A172 (cell line): Measurements from ENCODE around the gene PTPRM. TPM values are rescaled to one million over a fixed set of nuclear protein-coding genes. Genes with fewer than 3 reads are reported as not detected.

Source experiments
- DNase-seq: peaks from one replicate; pipeline ENCODE4 v3.0.0-alpha.2; 2015; ENCODE audit warnings: low spot score
- total RNA-seq: library from RNA; depleted of rRNA; stranded (reverse); fragments of >200 nt; shearing (Covaris generic); gene quantifications from 2 replicates; pipeline ENCODE4 v1.2.3, GENCODE V29; 2014

PTPRM gene
- total RNA-seq, 1 experiment from 2014 or later, result 26.4 TPM

DNA sequence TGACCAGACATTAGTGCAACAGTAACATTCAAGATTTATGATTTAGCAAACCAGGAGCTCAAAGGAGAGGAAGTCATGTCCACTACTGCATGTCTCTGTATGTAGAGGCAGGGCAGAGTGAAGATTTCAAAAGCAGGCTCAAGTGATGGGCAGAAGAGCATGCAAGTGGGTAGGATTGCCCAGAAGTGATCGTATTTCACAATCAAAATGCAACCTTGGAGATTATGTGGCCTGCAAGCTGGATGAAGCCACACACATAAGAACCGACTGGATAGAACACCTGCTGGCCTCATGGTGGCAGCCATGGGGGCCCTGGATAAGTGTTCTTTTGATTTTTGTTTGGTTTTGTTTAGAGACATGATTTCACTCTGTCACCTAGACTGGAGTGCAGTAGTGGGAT is 755.4 kb downstream of the PTPRM start:
- DNase-seq, result no peak

DNA sequence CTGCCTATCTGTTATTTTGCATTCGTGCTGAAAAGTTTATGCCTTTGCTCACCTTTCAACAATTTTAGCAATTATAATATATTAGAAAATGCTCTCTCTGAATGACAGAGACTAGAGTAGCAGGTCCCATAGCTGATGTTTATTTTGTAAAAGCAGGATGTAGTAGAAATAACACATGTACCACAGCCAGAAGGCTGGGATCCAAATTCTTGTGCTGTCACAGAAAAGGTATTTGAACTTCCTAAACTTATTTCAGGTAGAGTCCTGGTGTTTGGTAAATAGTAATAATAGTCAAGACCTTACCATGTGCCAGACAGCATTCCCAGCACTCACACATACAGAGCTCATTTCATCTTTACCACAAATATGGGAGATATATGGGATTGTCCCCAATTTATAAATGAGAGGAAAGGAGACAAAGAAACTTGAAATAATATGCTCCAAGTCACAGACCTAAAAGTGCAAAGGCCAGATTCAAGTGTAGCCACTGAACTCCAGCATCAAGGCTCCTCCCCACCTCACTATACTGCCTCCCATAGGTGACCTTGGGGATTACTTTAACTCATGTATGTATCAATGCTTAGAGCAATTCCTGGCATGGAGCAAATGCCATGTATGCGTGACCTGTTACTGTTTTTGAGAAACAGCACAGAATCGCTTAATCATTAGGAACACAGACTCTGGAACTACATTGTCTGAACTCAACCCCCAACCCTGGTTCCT is 757.4 kb downstream of the PTPRM start:
- DNase-seq, result no peak

DNA sequence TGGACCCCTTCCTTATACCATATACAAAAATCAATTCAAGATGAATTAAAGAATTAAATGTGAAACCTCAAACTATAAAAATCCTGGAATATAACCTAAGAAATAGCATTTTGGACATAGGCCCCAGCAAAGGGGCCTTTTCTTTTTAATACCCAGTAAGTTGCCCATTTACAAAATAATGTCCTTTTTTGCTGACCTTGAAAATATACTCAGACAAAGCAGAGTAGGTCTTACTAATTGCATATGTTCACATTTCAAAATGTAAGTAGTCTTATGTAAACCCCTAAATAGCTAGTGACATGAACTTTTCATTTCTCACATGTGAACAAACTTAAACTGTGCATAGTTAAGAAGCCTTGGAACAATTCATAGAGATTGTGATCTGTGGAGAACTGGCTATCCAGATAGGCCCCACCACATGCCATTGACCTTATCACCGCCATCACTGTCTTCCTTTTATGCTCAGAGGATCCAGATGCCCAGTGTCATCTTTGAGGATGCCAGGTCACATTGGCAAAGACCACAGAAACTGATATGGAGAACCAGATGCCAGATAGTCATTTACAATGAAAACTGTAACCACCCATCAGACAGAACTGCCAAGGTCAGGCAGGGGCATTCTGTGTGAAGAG is 759.8 kb downstream of the PTPRM start:
- DNase-seq, result no peak

DNA sequence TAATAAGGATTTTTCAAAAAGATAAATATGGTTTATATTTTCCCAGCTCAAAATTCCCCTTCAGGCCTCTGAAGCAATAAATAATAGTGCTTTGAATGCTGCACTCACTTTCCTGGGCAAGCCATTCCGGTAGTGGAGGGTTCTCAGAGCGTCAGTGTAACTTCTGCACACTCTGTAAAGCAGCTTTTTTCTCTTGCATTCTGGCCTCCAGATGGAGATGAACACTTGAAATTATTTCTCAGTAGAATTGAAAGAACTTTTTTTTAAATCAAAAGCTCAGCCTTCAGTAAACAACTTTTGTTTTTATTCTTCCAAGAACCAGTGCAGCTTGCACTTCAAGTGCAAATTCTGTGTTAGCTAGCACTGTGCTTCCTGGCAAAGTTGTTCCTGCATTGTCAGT is 761.0 kb downstream of the PTPRM start:
- DNase-seq, result no peak

DNA sequence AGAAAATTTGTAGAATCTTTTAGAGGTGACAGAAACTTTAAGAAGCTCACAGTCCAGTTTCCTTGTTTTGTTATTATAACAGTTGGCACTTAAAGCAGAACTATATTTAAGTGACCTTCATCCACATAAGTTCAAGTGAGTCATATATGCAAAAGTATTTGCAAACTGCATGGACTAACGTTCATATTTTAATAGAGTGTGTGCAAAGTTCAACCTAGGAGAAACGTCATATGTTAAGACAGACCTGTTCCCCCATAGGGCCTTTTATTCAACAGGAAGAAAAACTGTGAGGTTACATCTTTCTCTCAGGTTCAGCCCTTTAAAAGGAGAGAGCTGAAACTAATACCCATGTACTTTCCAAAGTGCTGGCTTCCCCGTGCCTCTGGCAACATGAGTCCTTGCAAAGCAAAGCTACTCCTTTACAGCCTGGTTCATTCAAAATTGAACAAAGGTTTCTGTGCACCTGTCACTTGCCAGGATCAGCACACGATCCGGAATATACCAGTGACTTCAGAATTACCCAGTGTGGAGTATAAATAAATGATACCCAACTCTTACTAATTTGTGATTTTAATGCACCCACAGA is 762.2 kb downstream of the PTPRM start:
- DNase-seq, result peak; percentile 18

DNA sequence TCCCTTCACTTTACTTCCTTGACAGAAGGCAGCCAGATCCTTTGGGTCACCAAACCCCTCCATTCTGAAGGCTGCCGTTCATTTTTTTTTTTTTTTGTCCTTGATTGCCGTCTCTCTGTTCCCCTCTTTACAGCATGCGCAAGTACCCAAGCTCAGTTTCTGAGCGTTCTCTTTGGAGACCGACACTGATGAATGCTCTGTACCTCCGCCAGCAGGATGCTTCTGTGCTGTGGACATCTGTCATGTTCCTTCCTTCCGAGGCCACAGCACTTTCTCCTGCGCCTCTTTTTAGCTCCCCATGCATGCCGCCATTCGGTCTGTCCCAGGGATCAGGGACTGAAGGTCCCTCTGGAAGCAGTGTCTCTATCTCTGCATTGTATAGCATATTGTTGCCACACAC is 763.5 kb downstream of the PTPRM start:
- no peak for DNase-seq

DNA sequence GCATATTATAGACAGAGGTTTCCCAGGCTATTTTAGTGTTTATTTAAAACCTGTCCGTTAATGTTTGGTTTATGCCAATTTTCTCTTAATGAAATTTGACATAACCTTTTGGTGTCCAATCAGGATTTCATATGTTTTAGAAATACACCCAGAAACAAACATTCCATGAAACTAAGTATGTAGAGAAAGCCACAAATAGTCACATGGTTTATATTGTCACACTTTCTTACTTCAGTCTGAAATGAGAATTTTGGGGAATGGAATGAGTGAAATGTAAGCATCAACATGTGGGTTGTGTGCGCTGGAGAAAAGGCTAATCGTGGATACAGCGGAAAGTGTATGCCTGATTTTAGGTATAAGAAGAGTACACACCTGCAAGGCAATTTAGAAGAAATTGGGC is 765.2 kb downstream of the PTPRM start:
- no peak for DNase-seq

DNA sequence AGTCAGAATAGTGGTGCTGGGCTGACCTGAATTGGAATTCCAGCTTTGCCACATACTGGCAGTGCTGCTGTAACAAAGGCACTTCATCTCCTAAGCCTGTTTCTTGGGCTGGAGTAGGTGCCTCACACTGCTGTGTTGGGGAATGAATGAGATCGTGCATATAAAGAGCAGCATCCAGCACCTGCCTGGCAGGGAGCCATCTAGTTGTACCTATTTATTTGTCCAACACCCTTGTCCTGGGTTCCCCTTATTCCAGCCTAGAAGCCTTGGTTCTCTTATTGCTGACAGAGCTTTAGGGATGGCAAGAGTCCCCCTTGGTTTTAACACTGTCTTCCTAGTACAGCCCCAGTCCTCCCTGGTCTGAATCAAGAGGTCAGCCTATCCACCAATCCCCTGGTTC is 766.8 kb downstream of the PTPRM start:
- no peak for DNase-seq

DNA sequence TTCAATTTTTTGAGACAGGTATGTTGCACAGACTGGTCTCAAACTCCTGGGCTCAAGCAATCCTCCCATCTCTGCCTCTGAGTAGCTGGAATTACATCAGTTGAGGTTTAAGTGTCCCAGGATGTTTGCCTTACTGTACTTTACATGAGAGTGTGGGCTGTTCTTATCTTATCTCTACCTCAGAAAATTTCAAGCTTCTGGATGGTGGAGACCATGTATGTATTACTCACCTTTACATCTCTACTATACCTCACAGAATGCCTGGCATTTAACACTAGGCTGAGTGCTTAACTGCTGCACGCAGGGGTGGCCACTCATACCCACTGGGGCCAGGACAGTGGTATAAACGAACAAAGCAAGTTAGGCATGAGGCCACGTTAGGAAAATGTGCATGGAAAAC is 770.1 kb downstream of the PTPRM start:
- no peak for DNase-seq

DNA sequence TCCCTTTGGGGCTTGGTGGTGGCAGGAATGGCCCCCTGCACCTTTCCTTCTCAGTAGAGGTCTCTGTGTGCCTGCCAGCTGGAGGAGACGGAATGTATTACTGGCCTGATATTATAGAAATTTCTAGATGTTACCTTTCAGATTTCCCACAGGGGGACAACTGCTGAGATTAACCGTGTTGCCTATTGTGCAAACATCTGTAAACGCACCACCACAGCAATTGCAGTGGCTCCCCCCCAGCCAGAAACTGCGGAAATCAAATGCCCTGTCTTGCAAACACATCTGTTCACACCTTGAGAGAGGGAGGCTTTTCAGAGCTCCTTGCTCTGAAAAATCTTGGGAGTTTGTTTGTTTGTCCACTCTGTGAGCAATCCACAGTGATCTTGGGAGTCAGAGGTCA is 772.1 kb downstream of the PTPRM start:
- DNase-seq, result no peak

DNA sequence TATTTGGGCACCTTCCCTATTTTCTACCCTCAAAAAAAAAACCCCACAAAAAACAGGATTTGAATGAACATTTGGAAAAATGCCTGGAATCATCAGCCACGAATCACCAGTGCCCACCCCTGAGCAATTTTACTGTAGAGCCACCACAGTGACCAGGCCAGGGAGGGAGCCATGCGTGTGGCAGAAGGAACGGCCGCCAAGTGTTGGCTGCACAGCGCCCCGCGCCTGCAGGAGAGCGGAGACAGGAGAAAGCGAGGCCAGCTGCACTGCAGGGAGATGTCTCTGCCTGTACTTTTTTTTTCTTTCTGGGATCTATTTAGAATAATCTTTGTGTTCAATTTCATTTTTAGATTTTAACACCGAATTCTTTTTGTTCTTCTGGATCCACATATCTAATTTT is 772.8 kb downstream of the PTPRM start:
- DNase-seq, result no peak

DNA sequence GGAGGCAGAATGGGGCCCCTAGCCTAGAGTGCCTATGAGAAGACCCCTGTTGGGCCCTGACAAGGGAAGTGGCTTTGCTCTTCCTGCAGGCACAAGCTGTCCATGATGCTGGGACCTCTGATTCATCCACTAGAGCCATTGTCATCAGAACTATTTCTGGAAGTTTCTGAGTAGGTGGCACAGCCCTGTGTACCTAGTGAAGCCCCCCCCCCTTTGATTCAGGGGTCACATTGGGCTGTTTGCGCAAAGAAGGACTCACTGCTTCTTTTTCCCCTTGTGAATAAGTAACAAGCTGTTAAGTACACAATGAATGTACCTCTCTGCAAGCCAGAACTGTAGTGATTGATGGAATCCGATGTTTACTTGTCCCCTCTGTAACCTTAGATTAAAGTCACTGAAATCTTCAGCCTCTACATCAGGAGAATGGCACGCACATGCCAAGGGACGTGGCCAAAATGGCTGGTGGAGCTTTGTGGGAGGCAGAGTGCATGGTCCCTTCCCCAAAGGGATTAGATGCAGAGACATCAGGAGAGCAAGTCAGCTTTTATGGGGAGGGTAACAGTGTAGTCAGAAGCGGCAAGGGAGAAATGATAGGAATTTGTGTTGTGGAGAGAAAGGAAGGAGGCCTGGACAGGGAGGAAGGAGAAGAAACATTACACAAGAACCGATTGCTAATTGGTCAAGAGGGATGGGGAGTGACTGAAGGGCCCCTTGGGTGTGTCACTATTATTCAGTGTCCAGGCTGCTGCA is 774.5 kb downstream of the PTPRM start:
- peak; percentile 59 for DNase-seq

DNA sequence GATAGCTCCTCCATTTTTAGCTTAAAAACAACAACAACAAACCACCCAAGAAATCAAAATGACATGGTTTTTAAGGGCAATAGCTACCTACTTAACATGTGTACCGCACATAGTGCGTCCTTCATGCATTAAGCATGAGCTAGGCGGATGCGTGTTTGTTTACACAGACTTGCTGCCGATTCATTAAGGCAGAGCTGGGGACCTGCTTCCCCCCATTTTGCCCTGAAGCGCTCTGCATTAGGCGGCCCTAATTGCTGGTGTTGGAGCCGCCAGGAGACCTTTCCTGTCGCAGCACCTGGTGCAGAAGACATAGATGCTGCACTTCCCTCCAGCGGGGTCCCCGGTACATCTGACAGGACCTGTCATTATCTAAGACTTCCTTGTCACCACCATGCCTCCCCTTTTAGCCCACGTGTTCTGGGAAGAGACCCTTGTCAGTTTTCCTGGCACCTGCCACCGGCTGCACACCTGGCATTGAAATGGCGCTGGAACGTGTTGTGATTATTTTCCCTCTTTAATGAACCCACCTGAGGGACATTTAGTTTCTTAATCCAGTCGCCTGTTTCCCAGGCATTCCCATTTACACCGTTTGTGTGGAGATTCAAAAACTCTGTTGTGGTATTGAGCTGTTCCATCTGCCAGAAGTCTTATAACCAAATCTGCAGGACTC is 781.1 kb downstream of the PTPRM start:
- no peak for DNase-seq

DNA sequence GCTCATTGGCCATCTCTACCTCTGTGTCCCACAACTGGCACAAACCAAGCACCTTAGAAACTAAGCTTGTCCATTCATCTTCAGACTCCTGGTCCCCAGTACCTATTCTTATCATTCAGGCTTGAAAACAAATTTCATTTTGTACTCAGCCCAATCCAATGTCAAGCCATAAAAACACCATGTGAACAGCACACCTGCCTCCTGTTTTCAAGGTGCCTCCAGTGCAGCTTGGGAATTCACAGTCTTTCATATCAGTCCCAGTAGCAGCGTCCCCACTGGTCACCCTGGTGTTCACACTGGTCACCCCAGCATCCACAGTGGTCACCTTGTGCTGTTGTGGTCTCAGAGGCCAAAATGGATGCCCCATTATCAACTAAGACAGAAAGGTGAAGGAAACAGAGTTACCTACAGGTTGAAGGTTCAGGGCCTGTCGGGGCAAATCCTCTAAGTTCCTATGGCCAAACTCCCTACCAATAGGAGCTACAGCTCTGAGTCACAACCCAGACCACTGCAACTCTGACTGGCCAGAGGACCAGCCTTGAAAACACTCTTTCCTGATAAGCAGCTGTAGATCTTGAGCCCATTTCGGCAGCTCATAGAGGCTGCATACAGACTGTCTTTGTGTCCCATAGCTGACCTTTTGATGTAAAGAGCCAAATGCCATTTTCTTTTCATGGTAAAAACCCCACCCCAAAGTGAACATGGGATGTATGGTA is 782.6 kb downstream of the PTPRM start:
- DNase-seq, result no peak

DNA sequence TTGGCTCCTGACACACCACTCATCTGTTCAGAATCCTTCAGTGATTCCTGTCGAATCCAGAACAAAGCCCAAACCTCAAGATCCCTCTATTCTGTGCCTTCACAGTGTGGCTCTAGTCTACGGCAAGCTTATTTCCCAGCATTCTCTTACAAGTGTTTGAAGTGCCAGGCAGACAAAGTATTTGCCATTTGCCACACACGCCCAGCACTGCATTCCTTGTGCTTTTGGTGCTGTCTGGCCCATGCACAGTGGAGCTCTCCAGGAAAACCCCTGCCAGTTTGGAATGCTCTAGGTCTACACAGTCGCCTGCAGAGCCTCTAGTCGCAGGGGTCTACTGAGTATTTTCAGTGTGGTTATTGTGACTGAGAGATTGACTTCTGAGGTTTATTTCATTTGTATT is 783.5 kb downstream of the PTPRM start:
- no peak for DNase-seq

DNA sequence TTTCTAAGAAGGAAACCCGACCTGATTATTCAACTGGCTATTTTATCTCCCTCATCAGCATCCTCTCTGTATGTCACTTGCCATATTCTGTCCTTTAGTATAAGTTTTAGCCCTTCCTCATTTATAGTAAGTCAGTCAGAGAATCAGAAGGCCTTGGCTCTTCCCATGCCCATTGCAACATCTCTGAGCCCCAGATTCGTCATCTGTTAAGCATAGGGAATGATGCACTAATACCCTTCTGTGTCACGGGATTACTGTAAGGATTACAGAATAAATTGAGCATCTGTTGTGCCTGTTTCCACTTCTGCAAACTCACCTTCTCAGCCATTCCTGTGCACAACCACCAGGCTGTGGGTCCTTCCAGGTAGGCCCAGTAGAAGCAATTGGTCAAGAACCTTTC is 784.0 kb downstream of the PTPRM start:
- DNase-seq, result no peak

DNA sequence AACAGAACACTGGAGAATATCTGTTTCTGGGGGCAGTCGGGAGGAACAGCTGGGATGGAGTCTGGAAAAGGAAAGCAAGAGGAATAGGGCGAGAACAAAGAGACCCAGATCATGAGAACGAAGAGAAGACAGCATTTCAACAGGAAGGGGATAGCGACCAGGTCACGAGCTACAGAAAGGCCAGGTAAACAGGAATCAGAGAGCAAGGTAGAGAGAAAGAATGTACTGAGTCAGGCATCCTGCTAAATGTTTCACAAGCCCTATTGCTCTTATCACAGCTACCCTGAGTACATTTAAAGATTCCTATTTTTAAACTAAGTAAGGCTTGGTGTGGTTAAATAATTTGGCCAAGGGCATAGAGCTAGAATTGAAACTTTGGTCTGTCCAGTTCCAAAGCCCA is 787.2 kb downstream of the PTPRM start:
- no peak for DNase-seq

DNA sequence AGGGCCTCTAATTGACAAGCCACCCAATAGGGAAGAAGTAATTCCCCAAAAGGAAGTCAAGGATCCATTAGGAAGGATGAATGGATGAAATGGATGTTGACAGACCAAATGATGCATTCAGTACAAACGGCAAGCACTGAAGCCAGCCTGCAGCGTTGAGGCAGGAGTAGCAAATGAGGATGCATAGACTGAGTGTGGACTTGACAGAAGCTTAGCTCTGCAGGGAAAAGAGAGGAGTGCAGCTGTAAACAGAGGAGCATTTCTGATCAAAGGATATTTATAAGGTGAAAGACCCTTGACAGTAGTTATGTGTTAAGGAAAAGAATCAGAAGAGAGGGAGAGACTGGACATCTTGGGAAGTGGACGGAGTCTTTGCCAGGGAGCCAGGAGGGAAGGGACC is 788.9 kb downstream of the PTPRM start:
- no peak for DNase-seq

DNA sequence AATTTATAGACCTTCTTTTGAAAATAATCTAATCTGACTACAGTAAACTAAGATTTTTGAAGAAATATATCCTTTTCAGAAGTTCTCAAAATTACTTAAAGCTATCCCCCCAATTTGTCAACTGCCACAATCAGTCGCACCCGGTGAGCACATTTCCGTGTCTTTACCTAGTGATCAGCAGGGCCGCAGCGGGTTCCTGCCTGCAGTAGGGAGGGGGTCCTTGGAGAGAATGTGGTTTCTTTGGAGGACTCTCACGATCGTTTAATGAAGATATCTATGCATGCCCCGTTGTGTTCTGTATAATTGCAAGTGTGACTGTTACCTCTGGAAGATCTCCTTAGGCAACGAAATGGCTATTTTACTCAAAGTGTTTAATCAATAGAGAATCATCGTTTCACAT is 790.2 kb downstream of the PTPRM start:
- DNase-seq, result no peak

DNA sequence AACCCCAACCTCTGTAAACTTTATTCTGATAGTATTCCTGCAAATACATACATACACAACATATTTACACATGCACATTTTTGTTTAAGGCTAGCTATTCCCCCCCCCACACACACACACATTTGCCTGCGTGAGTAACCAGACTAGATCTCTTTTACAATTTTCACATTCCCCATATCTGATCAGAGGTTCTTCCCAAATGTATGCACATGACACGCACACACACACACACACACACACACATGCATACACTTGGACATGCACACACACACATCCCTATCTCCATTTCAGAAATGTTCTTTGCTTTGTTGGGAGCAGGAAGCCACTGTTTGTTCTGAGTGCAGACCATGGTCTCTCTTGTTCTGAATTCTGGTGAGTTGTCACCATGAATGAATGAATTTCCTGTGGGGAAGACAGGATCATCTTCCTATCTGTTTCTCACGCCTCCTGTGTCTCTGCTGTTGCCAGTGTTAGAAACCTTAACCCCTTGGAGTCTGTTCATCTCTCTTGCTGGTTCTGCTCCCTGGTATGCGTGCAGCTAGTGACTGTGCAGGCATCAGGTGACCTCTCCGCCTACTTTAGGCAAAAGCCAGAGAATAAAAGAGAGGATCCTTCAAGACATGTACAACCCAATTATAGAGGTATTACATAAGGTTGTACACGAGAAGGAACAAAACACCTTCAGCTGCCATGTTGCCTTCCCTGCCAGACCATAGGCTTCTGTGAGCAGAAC is 791.1 kb downstream of the PTPRM start:
- no peak for DNase-seq

DNA sequence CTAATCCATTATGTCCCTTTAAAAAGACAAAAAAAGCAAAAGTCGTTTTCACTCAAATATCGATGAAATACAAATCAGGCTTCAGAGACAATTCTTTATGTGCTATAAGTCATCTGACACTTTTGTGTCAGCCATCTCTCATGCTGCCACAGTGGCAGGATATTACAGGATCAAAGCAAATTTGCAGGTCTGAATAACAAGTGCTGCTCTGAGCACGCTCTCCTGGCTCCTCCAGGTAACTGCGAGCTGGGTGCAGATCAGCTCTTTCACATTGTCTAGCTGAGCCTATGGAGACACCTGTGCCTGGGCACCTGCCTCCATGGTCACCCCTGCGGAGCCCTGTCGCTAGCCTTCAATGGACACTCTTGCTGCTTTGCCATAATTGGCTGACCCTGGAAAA is 792.0 kb downstream of the PTPRM start:
- DNase-seq, result no peak
